ENCODE measurements around the gene KIRREL3.

GRCh38 chr11:126918556-126918955 is 82.0 kb downstream of the KIRREL3 start:
- no peak for TF ChIP-seq GATA2 (IDR thresholded peaks at IDR 0.05; ENCODE audit: low read depth, low read length)
- no peak for TF ChIP-seq GATA3 (IDR thresholded peaks at IDR 0.05; ENCODE audit: low read depth, low read length)
